Umbilical cord (tissue), 2 donors: Measurements from ENCODE around the gene OBP2B. TPM values are rescaled to one million over a fixed set of nuclear protein-coding genes. Genes with fewer than 3 reads are reported as not detected.
"Not testable (repeated sequence)": the region's sequence is repeated elsewhere in the genome, so short reads cannot be mapped to it uniquely, and the experiment has no call there.

Experiments used
- DNase-seq: peaks from one replicate; pipeline ENCODE4 v3.0.0-alpha.2; 2015; ENCODE audit warnings: low spot score
- total RNA-seq: library from RNA; depleted of rRNA; stranded (reverse); fragments of >200 nt; gene quantifications from one replicate; pipeline ENCODE4 v1.2.3, GENCODE V29; 2014; ENCODE audit warnings: low replicate concordance; ENCODE audit not compliant: insufficient read depth

Gene OBP2B
- total RNA-seq, 1 donor from 2014 or later = not detected

GRCh38 chr9:133223159-133223756 lies 14.2 kb upstream of the OBP2B start:
- peak; percentile 37 for DNase-seq

DNA sequence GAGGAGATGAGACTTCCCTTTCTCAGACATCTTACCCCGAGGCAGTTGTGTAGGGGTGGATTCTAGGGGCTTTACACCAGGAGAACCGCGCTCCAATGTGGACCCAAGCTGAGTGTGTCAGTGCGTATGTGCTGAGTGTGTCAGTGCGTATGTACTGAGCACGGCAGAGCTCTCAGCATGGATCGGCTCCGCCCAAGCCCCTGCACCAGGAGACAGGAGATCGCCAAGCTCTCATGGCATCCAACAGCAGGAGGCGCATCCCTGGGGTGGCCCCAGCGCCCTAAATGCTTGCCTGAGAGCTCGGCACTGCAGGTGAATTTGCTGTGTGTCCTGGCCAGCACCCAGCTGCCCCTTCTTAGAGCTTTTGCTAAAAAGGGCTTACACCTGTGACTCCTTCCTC lies 12.9 kb upstream of the OBP2B start:
- not testable (repeated sequence) for DNase-seq

- no peak for DNase-seq
Measured at GRCh38 chr9:133221177-133221809, 12.2 kb upstream of the OBP2B start.

DNA sequence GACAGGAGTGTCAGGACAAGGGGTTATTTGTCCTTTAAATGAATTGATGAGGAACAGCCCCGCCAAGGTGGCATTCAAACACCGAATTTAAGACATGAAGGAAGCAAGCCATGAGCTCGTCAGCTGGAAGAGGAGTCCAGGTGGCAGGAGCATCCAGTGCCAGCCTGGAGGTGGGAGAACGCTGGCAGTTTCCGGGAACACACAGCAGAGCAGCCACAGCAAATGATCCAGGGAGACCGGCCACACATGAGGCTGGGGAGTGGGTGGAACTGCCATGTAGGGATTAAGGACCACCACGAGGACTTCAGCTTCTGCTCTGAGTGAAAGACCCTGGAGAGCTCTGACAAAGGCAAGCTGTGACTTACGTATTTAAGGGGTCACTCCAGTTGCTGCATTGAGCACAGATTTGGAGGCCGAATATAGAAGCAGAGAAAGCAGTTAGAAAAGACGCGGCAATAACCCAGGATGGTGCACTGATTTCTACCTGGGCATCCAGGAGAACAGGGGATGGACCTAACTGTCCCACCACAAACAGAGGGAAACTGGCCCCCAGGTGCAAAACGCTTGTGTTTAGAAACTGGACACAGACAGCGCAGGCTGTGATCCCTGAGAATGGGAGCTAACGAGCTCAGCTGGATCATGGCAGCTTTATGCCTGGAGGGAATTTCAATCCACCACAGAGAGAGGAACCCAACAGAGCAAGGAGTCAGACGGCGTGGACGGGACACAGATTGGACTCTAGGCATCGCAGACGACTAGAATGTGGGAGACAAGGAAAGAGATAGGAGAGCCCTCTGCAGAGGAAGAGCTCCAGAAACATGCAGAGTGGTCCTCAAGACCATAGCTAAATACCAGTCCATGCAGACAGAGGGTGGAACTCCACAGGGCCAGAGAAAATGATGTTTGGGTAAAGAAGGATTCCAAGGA lies 9.3 kb upstream of the OBP2B start:
- not testable (repeated sequence) for DNase-seq

DNA sequence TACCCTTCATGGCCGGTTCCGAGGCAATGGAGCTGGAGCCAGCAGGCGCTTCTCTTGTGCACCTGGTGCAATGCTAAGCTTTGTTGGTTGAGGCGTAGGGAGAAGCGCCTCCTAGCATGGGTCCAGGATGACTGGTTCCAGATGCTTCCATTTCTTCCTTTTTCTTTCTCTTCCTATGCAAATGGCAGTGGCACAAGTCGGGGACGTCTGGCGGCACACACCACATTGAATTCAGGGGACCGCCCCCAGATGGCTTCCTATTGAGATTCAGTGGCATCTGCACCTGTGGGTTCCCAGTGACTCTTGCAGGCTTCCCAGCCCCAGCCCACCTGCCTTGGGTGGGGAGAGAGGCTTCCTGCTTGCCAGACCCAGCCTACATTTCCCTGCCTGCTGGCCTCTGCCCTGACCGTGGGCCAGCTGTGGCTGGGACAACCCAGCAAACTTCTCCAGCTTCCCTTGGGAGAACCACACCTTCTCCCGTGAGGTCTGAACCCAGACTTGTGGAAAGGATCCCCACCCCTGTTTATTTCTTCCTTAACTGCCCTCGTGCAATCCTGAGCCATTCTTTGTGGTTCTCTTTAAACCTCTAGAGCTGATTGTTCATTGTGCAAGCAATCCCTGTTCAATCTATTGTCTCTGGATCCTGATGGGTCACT lies 8.4 kb upstream of the OBP2B start:
- DNase-seq = not testable (repeated sequence)

DNA sequence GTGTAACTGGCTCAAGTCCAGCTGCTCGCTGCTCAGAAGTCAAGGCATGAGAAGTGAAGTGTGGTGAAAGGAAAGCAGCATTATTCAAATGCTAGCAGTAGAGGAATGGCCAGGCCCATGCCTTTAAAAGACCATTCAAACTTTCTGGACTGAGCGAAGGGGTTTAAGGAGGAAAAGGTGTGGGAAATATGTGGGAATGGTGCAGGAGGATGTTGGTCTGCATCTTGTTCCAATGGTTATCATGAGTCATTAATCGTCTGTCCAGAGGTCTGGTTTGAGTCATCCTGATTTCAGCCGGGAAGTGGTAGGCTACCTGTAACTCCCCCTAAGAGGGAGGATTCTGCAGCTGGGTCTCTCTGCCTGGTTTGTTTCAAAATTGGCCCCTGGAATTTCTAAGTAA lies 5.2 kb upstream of the OBP2B start:
- peak; percentile 17 for DNase-seq

DNA sequence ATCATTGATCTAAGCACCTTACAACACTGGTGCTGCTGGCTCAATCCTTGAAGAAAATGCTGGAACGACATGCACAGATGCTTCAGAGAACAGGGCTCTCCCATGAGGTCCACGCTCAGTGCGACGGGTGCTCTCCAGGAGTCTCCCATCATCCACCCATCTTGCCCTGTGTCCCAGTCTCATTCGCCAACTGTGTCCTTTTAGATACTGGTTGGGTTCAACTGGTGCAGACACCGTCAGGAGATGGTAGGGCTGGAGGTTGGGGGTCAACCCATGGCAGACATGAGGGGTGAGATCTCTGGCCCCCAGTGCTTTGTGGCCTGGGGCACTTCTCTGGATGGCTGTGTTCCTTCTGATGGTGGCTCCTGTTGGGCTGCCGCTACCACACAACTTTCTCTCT lies 1.6 kb upstream of the OBP2B start:
- no peak for DNase-seq

DNA sequence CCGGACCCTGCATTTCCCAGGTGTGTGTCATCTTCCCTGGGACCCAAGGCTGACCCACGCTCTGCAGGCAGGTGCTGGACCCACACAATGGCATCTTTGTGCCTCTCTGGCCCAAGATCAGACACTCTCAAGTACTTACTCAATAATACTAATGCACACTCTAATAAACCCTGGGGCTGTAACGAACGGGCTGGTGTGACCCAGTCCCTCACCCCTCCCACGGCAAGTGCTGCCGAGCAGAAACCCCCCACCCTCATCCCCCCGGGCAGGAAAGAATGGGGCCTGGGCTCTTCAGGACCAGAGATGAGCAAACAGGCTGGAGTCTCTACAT lies 1.1 kb upstream of the OBP2B start:
- DNase-seq = no peak

DNA sequence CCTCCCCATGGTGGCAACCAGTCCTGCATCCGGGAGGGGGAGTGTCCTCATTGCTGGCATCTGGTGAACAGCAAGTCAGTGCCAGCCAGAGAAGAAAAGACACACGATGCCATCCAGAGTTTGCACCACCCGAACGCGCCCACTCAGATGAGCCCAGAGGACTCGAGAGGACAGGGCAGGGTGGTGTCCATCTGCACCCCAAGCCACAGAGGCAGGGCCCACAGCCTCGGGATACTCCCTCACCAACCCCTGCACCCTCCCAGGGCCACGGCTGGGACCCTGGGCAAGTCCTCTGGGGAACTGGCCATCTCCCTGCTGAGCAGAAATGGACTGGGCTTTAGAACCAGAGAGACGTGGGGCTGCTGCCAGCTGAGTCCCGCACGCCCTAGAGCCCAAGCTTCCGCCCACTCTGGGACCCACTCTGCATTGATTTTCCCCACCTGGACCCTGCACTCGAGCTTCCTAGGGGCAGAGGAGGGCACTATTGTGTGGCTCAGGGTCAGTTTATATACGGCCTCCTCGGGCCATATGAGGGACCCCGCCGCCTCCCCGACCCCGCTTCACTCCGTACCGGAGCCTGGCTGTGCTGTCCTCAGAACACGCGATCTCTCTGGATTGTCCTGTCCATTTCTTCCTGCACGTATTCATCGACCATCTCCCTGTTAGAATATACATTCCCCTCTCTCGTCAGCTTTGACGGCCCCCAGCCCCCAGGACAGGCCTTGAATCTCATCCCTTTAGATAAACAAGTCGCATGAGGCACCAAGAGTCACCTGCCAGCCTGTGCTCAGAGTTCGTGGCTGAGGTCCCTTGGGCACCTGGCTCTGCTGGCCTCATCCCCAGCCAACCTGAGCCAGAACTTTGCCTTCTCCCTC lies 514 bp upstream of the OBP2B start:
- DNase-seq = not testable (repeated sequence)

DNA sequence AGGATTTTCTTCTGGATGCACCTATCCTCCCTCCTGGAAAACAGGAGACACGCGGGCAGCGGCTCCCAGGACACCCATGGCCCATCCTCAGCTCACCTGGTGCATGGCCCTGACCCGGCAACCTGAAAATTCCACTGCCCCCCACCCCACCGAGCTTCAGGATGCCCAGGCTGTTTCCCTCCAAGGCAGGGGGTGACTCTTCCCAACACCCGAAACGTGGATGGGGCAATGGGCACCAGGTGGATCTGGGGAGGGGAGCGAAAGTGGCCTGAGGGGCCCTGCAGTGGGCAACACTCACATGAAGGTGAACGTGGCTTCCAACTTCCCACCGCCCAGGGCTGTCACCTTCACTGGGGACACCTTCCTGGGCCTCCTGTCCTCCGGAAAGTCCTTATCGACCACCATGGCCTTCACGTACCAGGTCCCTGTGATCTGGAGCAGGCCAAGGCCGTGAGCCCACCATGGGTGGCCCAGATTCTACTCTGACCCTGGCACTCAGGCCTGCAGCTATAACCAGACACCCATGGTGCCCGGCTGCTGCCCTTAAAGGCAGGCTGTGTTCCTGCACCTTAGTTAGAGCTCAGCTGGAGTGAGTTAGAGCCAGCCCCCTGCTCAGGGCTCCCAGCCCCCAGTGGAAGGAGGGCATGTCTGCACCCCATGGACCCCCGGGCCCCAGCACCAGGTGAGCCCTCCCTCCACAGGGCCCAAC lies 725 bp downstream of the OBP2B start:
- DNase-seq = not testable (repeated sequence)

DNA sequence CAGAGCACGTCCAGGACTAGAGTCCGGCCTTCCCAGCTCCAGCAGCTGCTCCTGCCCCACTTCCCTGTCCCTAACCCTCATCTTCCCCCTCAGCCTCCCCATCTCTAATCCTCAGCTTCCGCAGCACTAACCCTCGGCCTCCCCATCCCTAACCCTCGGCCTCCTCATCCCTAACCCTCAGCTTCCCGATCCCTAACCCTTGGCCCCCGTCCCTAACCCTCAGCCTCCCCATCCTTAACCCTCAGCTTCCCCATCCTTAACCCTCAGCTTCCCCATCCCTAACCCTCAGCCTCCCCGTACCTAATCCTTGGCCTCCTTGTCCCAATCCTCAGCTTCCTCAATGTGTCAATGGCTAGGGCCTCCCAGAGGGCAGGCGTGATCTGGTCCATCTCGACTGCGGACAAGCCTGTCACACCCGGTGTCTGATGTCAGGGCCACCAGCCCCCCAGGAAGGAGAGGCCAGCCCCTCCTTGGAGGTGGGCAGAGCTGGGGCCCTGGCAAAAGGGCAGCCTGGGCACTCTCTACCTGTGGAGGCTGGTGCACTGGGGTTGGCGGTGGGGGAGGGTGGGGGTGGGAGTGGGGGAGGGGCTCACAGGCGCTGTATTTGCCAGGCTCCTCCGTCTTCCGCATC lies 1.4 kb downstream of the OBP2B start:
- no peak for DNase-seq

GRCh38 chr9:133207021-133207531 lies 2.0 kb downstream of the OBP2B start:
- no peak for DNase-seq

GRCh38 chr9:133205996-133206931 lies 2.8 kb downstream of the OBP2B start:
- DNase-seq = no peak

DNA sequence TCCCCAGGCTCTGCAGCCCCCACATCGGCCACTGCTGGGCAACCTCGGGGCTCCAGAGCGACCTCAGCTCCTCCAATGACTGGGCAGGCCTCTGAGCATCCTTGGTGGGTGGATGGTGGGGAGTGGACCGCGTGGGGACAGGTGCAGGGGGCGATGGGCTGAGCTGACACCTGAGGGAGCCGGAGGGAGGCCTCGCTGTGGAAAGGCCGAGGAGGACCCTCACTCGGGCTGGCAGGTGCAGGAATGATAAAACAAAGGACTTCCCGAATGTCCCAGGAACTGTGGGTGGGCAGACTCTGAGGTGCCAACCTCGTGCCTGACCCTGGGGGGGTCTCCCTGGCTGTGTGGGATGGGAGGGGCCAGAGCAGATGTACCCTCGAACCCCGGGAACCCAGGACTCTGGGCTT lies 3.6 kb downstream of the OBP2B start:
- DNase-seq = not testable (repeated sequence)

DNA sequence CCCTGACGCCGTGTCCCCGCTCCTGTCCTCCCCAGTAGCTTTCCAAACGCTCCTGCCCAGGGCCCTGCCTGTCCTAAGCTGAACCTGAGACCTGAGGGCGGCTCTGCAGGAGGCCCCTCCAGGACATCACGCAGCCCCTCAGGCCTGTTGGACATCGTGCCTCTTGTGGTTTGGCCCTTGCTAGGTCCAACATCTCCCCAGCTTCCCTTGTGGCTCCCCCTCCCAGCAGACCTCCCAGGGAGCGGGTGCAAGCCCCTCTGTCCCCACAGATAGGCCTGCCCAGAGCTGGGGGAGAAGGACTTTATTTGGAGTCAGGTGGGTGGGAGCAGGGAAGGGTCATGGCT lies 4.1 kb downstream of the OBP2B start:
- no peak for DNase-seq

DNA sequence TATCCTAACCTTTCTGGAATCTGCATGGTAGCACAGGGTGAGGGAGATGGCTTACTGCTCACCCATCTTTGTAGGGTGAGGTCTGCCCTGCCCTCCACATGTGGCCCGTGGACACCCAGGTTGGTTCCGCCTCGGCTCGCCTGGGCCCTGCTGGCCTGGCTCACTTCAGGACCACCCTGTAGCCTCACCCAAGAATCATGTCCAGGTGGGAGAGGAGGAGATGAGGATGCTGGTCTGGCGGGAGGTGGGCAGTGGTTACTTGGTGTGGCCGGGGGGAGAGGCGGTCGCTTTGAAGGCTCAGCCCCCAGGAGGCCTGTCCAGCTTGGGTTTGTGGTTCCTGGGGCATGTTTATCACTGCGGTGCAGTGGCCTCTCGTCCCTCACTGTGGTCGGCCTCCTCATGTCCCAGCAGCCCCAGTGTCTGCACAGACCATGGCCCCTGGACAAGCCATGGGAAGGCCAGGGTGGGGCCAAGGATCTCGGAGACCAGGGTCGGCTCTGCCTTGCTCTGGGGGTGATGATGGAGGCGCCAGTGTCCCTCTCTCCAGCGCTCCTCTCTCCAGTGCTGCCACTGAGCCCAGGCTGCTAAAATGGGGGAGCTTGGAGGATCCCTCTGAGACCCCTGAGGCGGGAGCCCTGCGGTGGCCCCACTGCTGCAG lies 4.6 kb downstream of the OBP2B start:
- DNase-seq = no peak

DNA sequence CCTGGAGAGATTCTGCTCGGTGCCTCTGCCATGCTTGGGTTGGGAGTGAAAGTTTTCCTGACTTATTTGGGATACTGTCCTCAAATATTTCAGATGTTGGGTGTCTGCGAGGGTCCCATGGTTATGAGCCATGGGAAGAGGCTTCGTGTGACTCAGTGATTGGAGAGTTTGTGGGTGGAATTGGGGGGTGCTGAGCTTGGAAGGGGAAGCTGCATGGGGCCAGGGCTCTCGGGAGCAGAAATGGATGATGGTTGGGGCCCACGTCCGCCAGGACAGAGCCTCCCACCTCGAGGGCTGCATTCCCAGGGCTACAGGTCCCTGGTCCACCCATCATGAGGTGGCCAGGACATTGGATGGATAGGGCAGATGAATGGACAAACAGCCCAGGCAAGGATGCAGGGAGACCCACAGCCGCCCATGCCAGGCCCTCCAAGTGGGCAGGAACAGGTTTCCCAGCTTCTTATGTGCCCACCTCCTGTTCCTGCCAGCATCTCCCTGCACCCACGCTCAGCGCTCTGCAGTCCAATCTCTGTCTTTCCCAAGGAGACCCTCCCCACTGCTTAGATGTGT lies 5.5 kb downstream of the OBP2B start:
- no peak for DNase-seq
